PFSK-1 (cell line): Measurements from ENCODE around the gene PFKFB3.

ENCODE experiments used
- POLR2AphosphoS5 ChIP-seq: IDR thresholded peaks from 2 replicates; pipeline ENCODE4 v1.6.1; 2012; ENCODE audit warnings: low read depth, mild to moderate bottlenecking, control low read depth, low read length, moderate library complexity
- REST ChIP-seq, 2 experiments: IDR thresholded peaks; 2 replicates each; pipeline versions ENCODE4 v1.6.1 to v1.8.0; 2011 to 2012; ENCODE audit warnings: low read depth in 2 of 2, low read length in 2 of 2, control low read depth in 1 of 2, inconsistent platforms in 1 of 2, mild to moderate bottlenecking in 1 of 2, moderate library complexity in 1 of 2; ENCODE audit not compliant: insufficient read depth in 1 of 2
- SIN3A ChIP-seq: IDR thresholded peaks from 2 replicates; pipeline ENCODE4 v1.6.1; 2012; ENCODE audit warnings: mild to moderate bottlenecking, low read length, moderate library complexity, borderline replicate concordance; ENCODE audit not compliant: insufficient read depth

- TF ChIP-seq REST (IDR thresholded peaks at IDR 0.05; ENCODE audit: insufficient read depth in 1 of 2, low read depth in 2 of 2, low read length in 2 of 2), result no peak
- no peak for TF ChIP-seq SIN3A
- no peak for TF ChIP-seq POLR2AphosphoS5
Observed at GRCh38 chr10:6300784-6301460, 98.2 kb downstream of the PFKFB3 start.
